K562 (cell line): ENCODE results near the gene PRUNE1. TPM values are rescaled to one million over a fixed set of nuclear protein-coding genes. Genes with fewer than 3 reads are reported as not detected.

Experiments used
- ADNP ChIP-seq: fragments of 200-800 bp; sonication (Bioruptor generic); IDR thresholded peaks from 2 replicates; pipeline ENCODE4 v1.6.1; 2016; ENCODE audit warnings: missing genetic modification characterization, missing compliant biosample characterization
- ARHGAP35 ChIP-seq: fragments of 450-650 bp; IDR thresholded peaks from 2 replicates; pipeline ENCODE4 v1.6.1; 2018; ENCODE audit not compliant: partially characterized antibody
- ATF3 ChIP-seq, 2 experiments: fragments of 450-650 bp in 1 of 2; sonication (generic) in 1 of 2; formaldehyde crosslinking in 1 of 2; IDR thresholded peaks in 1 of 2; conservative IDR thresholded peaks in 1 of 2; 2 replicates each; pipeline versions ENCODE4 v1.6.1 to v1.8.1; 2016 to 2023; ENCODE audit warnings: mild to moderate bottlenecking in 2 of 2, moderate library complexity in 2 of 2, inconsistent platforms in 1 of 2, missing genetic modification reagents in 1 of 2
- ELK3 ChIP-seq: fragments of 450-650 bp; formaldehyde crosslinking; IDR thresholded peaks from 2 replicates; pipeline ENCODE4 v1.4.0; 2020; ENCODE audit warnings: mild to moderate bottlenecking
- EP300 ChIP-seq: IDR thresholded peaks from 2 replicates; pipeline ENCODE4 v1.6.1; 2012; ENCODE audit warnings: low read length, improper control_type of control experiment
- ESRRB ChIP-seq: fragments of 250-450 bp; sonication (Bioruptor Pico); IDR thresholded peaks from 2 replicates; pipeline ENCODE4 v1.5.0; 2020; ENCODE audit warnings: mild to moderate bottlenecking, moderate library complexity, borderline replicate concordance
- FOXP4 ChIP-seq: sonication (generic); formaldehyde crosslinking; IDR thresholded peaks from 2 replicates; pipeline ENCODE4 v1.8.0; 2022; ENCODE audit warnings: mild to moderate bottlenecking, missing genetic modification reagents, borderline replicate concordance
- HNRNPLL ChIP-seq: fragments of 200-400 bp; formaldehyde crosslinking; IDR thresholded peaks from 2 replicates; pipeline ENCODE4 v1.6.1; 2017; ENCODE audit warnings: low read length, low read depth, mild to moderate bottlenecking; ENCODE audit not compliant: poor library complexity, severe bottlenecking
- ILF3 ChIP-seq: fragments of 450-650 bp; IDR thresholded peaks from 2 replicates; pipeline ENCODE4 v1.6.1; 2018; ENCODE audit warnings: antibody characterized with exemption, mild to moderate bottlenecking, moderate library complexity, borderline replicate concordance
- MXI1 ChIP-seq: IDR thresholded peaks from 2 replicates; pipeline ENCODE4 v1.6.1; 2011; ENCODE audit warnings: low read depth, mild to moderate bottlenecking, improper control_type of control experiment, low read length
- NBN ChIP-seq: fragments of 450-650 bp; IDR thresholded peaks from 2 replicates; pipeline ENCODE4 v1.6.1; 2016; ENCODE audit warnings: low read depth, mild to moderate bottlenecking
- NCOA2 ChIP-seq, 2 experiments: fragments of 450-650 bp; IDR thresholded peaks; 2 replicates each; pipeline ENCODE4 v1.6.1; 2018; ENCODE audit warnings: mild to moderate bottlenecking in 2 of 2, moderate library complexity in 1 of 2; ENCODE audit not compliant: partially characterized antibody in 2 of 2
- PHF21A ChIP-seq: fragments of 450-650 bp; IDR thresholded peaks from 2 replicates; pipeline ENCODE4 v1.6.1; 2017; ENCODE audit warnings: low read depth, borderline replicate concordance
- POLR3G ChIP-seq: IDR thresholded peaks from 2 replicates; pipeline ENCODE4 v1.6.1; 2011; ENCODE audit not compliant: insufficient read length, insufficient replicate concordance; ENCODE audit errors: extremely low read depth
- RB1 ChIP-seq: fragments of 450-650 bp; IDR thresholded peaks from 2 replicates; pipeline ENCODE4 v1.6.1; 2017; ENCODE audit warnings: low read depth, mild to moderate bottlenecking
- SAFB2 ChIP-seq: fragments of 200-400 bp; formaldehyde crosslinking; IDR thresholded peaks from 2 replicates; pipeline ENCODE4 v1.6.1; 2018; ENCODE audit warnings: borderline replicate concordance, low read length, low read depth, moderate library complexity; ENCODE audit not compliant: severe bottlenecking
- SETDB1 ChIP-seq: IDR thresholded peaks from one replicate; pipeline ENCODE4 v1.6.1; 2012; ENCODE audit warnings: low read length, control low read depth, inconsistent platforms
- SUPT5H ChIP-seq: fragments of 450-650 bp; IDR thresholded peaks from 2 replicates; pipeline ENCODE4 v1.6.1; 2016
- THRAP3 ChIP-seq: fragments of 450-650 bp; IDR thresholded peaks from 2 replicates; pipeline ENCODE4 v1.6.1; 2016; ENCODE audit warnings: mild to moderate bottlenecking, inconsistent platforms, borderline replicate concordance
- ZFP91 ChIP-seq: sonication (generic); formaldehyde crosslinking; IDR thresholded peaks from 2 replicates; pipeline ENCODE4 v1.8.0; 2022; ENCODE audit warnings: mild to moderate bottlenecking, missing genetic modification reagents
- ZNF408 ChIP-seq: fragments of 250-450 bp; sonication (Bioruptor Pico); IDR thresholded peaks from 2 replicates; pipeline ENCODE4 v1.4.0; 2020; ENCODE audit warnings: low read depth, mild to moderate bottlenecking, moderate library complexity
- ZNF668 ChIP-seq: fragments of 250-450 bp; sonication (Bioruptor Pico); IDR thresholded peaks from 2 replicates; pipeline ENCODE4 v1.8.0; 2022; ENCODE audit warnings: mild to moderate bottlenecking, inconsistent platforms
- ZNF766 ChIP-seq: fragments of 200-800 bp; sonication (Bioruptor generic); conservative IDR thresholded peaks from 2 replicates; pipeline ENCODE4 v1.6.1; 2016; ENCODE audit warnings: missing genetic modification characterization, missing compliant biosample characterization
- polyA plus RNA-seq, 8 experiments: library from polyadenylated mRNA; depleted of rRNA in 4 of 8; stranded (reverse) in 5 of 8; unstranded in 3 of 8; fragments of >200 nt; fragmentation: Nextera tagmentation in 2 of 8; fragmentation: Illumina TruSeq in 1 of 8; extraction: Ambion mirVana in 2 of 8; extraction: Trizol in 1 of 8; gene quantifications; 2 replicates each; pipeline versions ENCODE4 v1.2.1 to v1.2.3, GENCODE V29; 2011 to 2014; ENCODE audit warnings: inconsistent platforms in 1 of 8, missing spikeins in 1 of 8
- total RNA-seq, 7 experiments: library from RNA; depleted of rRNA in 6 of 7; stranded (reverse); fragments of >200 nt in 6 of 7; fragmentation: Illumina TruSeq in 2 of 7; extraction: Trizol in 2 of 7; gene quantifications; 2 replicates each; pipeline versions ENCODE4 v1.2.1 to v1.2.3, GENCODE V29; 2011 to 2021; ENCODE audit warnings: low replicate concordance in 1 of 7

Gene PRUNE1
- total and polyA plus RNA-seq, 9 of the 15 experiments (the other 6 are each of a cell fraction or from before 2014, with no cell fraction given), result 16.7 to 48.3 (median 26.2) TPM

GRCh38 chr1:151054971-151055547, 46.8 kb downstream of the PRUNE1 start (continued):
- no peak for TF ChIP-seq SAFB2
- no peak for TF ChIP-seq ELK3 (CRISPR knock-in tag)
- no peak for TF ChIP-seq ZNF668 (CRISPR knock-in tag)
- TF ChIP-seq POLR3G, result no peak
- TF ChIP-seq HNRNPLL, result no peak
- no peak for TF ChIP-seq ZFP91 (CRISPR knock-in tag)
- TF ChIP-seq ARHGAP35, result no peak
- TF ChIP-seq PHF21A, result no peak
- TF ChIP-seq SETDB1, result no peak
- TF ChIP-seq NBN, result peak; percentile 76; the same call in 1 of the 2 replicates
- no peak for TF ChIP-seq NCOA2 (IDR thresholded peaks at IDR 0.05; ENCODE audit: partially characterized antibody in 2 of 2)
- TF ChIP-seq ZNF408, result no peak
- TF ChIP-seq ILF3, result no peak
- TF ChIP-seq ADNP (tag), result no peak
- peak; percentile 71 for TF ChIP-seq SUPT5H
- TF ChIP-seq FOXP4 (CRISPR knock-in tag), result no peak
- no peak for TF ChIP-seq MXI1
- TF ChIP-seq ZNF766 (CRISPR knock-in tag), result no peak
- TF ChIP-seq THRAP3, result no peak
- TF ChIP-seq ATF3 (IDR thresholded peaks at IDR 0.05), result peak; percentile 98
- TF ChIP-seq ATF3 (CRISPR knock-in tag; conservative IDR thresholded peaks at IDR 0.05), result no peak
- no peak for TF ChIP-seq ESRRB (CRISPR knock-in tag)
- TF ChIP-seq EP300, result peak; percentile 84
- no peak for TF ChIP-seq RB1
